DMS 273 treated with DMSO at 0.1 percent for 48 hours (cell line): Measurements from ENCODE around the gene ARID5A.
"Not testable (repeated sequence)": the region's sequence is repeated elsewhere in the genome, so short reads cannot be mapped to it uniquely, and the experiment has no call there.

Experiments
- DNase-seq: peaks from one replicate; lab custom pipeline; 2025; lab: John Stamatoyannopoulos, UW

ARID5A gene

GRCh38 chr2:96539215-96539920, 2.8 kb downstream of the ARID5A start:
- no peak for DNase-seq

- no peak for DNase-seq
Measured at GRCh38 chr2:96540136-96540535, 3.6 kb downstream of the ARID5A start.

GRCh38 chr2:96541398-96542152, 5.0 kb downstream of the ARID5A start:
- DNase-seq = no peak

- no peak for DNase-seq
Measured at GRCh38 chr2:96542357-96542977, 5.9 kb downstream of the ARID5A start.

- no peak for DNase-seq
Measured at GRCh38 chr2:96546321-96546720, 9.8 kb downstream of the ARID5A start.

DNA sequence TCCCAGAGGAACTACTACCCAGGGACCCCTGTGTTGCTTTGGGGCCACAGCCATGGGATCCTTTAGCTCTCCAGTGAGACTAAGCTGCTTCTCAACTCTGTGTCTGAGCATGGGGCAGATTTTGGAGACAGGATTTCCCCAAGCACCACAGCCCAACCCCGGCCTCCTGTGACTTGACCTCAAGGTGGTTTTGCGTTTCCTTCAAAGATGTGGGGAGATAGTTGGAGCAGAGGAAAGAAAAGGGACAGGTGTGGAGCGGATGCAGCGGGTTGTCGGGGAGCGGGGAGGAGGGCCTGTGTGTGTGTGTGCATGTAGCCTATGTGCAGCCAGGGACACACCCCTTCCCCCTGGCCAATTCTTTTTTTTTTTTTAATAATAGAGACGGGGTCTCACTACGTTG, 10.2 kb downstream of the ARID5A start:
- DNase-seq = no peak

- DNase-seq = no peak
Measured at GRCh38 chr2:96547203-96547641, 10.7 kb downstream of the ARID5A start.

GRCh38 chr2:96547731-96548171, 11.2 kb downstream of the ARID5A start:
- DNase-seq = no peak

DNA sequence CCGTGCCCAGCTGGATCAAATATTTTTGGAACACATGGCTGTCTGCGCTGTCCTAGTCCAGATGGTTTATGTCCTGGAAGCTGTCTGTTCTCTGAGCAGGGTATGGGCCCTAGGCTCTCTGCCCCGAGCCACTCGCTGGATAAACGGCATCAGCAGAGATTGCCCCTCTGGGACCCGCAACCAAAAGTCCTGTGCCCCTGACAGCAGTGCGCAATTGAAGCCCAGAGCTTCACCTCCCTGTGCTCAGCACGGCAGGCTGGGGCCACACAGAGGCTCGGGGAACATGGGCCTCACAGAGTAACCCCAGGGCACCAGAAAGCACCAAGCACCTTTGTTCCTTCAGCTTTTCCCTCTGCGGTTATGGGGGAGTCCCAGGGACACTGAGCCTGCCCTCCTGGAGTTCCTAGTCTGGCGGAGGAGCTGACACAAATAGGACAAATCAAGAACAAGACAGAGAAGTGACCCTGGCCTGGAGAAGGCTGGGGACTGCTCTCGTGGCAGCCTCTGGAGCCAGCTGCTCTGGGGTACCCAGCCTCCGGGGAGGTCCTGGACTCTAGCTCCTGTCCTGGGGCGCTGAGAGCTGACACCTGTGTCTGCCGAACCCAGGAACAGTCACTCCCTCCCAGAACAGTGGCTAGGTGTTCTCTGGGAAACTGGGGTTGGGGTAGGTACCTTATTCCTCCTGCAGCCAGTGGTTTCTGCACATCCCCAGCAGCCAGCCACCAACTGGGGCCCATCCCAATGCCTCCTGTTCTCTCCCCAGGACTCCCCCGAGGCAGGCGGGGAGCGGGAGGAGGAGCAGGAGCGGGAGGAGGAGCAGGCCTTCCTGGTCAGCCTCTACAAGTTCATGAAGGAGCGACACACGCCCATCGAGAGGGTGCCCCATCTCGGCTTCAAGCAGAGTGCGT, 12.3 kb downstream of the ARID5A start:
- DNase-seq = no peak

GRCh38 chr2:96549466-96549785, 12.9 kb downstream of the ARID5A start:
- DNase-seq = no peak

GRCh38 chr2:96549967-96550786, 13.6 kb downstream of the ARID5A start:
- DNase-seq = no peak

- no peak for DNase-seq
Measured at GRCh38 chr2:96550787-96551604, 14.4 kb downstream of the ARID5A start.

GRCh38 chr2:96551605-96552314, 15.2 kb downstream of the ARID5A start:
- DNase-seq = no peak

GRCh38 chr2:96552315-96553175, 16.0 kb downstream of the ARID5A start:
- no peak for DNase-seq

GRCh38 chr2:96553176-96553956, 16.8 kb downstream of the ARID5A start:
- DNase-seq = no peak

GRCh38 chr2:96553957-96554292, 17.4 kb downstream of the ARID5A start:
- DNase-seq = not testable (repeated sequence)

- DNase-seq = peak; percentile 6
Measured at GRCh38 chr2:96554293-96555145, 18.0 kb downstream of the ARID5A start.
